Daoy (cell line): Measurements from ENCODE around the gene COA5. TPM values are rescaled to one million over a fixed set of nuclear protein-coding genes. Genes with fewer than 3 reads are reported as not detected.
A peak's percentile ranks its signal among the peaks of the same experiment; 100 is the strongest.

Experiments
- DNase-seq: peaks from one replicate; pipeline ENCODE4 v3.0.0-alpha.2; 2015; ENCODE audit warnings: low read depth
- total RNA-seq: library from RNA; depleted of rRNA; stranded (reverse); fragments of >200 nt; shearing (Covaris generic); gene quantifications from 2 replicates; pipeline ENCODE4 v1.2.3, GENCODE V29; 2014

COA5 gene
- total RNA-seq, 1 experiment from 2014 or later, result 26.1 TPM

DNA sequence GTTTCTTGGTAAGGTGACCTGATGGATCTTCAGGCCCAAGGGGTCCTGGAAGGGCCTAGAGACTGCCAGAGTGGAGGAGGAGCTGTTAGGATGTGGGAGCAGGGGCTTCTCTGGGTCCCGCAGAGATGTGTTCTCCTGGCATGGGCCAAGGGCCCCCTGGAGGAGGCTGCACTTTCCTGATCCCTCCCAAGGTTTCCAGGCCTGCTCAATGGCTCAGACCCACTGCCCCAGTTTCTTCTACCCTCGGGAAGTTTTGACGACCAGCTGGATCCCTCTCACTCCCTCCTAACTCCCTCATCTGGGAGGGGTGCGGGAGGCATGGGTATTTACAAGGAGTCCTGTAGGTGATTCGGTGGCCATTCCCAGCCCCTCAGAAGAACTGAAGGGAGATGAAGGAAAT is 36.1 kb downstream of the COA5 start:
- DNase-seq, result no peak

DNA sequence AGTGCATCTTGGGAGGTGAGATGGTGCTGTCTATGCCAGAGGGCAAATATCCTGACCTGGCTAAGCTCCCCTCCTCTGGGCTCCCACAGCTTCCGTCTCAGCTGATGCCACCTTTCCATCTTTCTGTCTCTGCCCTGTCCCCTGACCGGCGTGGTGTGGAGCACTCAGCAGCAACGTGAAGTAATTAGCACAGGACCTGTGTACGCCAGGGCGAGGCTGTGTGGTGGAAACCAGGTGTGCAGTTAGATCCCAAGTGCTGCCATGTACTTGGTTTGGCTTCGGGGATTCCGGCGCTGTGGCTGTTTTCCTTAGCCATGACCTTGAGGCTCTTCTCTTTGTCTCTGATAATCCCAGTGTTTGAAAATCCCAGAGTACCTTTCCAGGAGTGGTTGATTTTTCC is 36.5 kb downstream of the COA5 start:
- no peak for DNase-seq

DNA sequence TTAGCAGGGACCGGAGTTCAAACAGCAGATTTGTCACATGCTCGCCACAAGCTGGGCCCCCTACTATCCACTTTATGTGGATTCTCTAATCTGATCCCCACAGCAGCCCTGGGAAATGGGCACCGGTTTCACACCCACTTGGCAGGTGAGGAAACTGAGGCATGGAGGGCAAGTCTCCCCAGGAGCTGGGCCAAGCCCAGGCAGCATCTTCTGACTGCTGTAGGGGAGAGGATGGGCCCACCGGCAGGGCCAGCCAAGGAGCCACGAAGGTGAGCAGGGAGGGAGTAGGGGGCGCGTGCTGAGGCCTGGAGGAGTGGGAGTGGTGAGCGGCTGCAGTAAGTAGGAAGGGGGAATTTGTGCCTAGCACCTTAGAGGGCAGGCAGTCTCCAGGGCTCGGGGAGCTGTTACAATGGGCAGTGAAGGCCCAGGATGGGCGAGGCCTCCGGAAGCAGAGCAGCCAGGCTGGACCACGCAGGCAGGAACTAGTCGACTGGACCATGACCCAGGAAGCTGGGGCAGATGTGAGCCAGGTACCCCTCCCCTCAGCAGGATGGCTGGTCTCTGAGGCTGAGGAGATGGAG is 37.1 kb downstream of the COA5 start:
- DNase-seq, result no peak

DNA sequence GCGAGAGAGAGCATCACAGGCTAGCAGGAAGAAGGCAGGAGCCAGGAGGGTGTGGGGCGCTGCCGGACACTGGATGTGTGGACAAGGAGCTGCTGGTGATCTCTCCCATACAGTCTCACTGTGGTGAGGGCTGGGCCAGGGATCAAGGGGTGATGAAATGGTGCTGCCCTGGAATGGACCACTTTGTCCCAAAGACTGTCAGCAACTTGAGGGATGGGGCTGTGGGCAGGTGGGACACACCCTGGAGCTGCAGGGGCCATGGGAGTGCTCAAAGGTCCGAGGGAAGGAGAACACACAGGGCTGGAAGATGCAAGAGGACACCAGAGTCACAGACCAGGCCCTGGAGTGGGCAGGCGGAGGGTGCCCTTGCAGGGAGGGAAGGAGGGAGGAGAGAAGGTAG is 38.0 kb downstream of the COA5 start:
- DNase-seq, result no peak

DNA sequence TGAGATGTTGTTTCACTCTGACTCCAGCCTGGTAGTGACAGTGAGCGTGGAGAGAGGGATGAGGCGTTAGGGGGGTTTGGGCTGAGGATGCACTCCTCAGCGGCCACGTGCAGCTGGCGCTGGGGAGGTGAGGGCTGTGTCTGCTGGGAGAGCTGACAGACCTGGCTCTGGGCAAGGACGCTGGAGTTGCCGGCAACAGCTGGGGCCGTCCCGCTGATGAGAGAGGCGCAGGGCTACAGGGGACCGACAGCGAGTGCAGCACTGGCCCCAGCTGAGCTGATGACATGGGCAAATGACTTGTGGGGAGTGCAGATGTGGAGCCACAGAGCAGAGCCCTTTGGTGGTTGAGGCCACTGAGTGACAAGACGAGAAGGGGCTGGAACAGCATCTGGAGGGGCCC is 38.4 kb downstream of the COA5 start:
- DNase-seq, result no peak

DNA sequence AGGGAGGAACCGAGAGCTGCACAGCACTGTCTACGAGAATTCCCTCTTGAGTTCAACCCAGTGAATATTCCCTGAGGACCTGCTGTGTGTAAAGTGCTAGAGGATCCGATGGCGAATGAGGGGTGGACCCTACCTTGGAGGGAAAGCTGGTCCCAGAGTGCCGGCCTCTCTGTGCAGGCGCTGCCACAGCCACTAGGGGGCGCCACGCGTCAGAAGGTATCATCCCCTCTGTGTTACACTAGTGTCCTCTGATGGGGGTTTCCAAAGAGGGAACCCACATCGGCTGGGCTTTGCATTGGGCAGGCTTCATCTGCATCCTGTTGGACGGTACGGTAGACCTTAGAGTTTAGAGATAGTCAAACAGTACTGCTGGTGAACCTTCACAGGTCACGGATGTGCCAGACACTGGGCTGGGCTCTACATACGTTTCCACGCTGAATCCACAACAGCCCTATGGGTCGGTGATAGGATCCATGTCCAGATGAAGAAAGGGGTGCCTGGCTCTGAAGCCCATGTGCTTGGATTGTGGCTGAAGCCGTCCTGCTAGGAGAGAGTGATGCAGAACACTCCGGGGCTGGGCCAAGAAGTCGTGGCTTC is 39.0 kb downstream of the COA5 start:
- peak; percentile 34 for DNase-seq

DNA sequence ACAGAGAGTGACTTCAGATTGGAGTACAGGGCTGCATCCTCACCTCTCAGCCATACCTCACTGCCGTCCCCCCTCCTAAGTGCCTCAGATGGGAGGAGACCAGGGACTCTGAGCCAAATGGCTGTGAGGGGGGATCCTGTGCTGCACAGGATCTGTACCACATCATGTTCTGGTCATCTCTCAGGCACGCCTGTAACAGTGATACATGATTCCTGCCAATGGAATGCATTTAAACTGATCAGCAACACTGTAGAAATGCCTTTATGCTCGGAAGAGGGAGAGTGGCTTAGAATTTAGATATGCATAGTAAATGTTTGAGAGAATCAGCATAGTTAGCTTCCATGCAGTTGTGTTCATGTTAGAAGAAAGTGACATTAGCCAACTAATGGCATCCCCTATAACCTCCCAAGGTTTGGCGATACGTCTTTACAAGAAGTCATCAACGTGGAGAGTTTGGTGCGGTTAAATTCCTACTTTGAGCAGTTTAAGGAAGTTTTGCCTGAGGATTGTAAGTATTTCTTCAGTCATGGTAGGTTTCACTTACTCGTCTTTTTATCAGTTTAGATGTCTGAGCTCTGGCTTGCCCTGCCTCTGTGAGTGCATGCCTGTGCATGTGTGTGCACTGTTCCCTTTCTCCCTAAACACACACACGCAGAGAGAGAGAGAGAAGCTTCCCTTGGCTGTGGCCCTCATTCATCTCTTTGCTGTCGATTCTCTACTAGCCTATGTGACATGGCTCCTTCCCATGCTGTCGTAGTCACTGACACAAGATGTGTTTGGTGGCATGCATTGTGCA is 40.0 kb downstream of the COA5 start:
- no peak for DNase-seq

DNA sequence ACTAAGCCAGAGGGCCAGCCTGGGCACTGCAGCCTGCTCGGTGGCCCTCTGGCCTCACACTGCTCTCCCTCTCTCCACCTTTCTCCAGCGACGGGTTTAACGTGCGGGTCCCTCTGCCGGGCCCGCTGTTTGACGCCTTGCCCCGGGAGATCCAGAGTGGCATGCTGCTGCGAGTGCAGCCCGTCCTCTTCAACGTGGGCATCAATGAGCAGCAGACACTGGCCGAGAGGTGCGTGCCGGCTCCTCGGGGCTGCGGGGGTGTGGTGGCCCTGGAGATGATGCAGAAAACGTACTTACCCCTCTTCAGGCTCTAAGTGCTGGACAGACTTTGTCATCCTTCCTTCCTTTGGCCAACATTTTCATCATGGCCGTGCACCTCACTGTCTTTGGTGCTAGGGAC is 42.4 kb downstream of the COA5 start:
- no peak for DNase-seq

DNA sequence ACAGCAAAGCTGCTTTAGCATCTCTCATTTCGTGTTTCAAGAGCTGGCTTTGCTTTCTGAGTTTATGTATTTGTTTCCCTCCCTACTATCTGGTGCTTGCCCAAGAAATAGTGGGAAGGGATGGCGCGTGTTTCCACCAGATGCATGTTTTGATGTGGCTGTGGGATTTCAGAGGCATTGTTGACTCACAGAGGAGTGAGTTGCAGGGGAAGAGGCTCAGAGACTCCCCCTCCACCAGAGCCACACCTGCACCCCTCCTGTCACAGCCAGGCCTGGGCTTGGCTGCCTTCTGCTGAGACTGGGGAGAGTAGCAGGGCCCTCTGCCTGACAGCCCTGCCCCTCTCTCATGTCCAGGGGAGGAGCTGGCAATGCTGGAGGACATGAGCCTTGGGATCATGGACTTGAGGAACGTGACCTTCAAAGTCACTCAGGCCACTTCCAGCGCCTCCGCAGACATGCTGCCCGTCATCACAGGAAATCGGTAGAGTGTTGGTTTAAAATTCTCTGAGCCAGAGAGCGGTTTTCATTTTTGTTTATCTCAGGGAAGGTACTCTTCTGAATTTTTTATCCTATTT is 42.9 kb downstream of the COA5 start:
- DNase-seq, result no peak

DNA sequence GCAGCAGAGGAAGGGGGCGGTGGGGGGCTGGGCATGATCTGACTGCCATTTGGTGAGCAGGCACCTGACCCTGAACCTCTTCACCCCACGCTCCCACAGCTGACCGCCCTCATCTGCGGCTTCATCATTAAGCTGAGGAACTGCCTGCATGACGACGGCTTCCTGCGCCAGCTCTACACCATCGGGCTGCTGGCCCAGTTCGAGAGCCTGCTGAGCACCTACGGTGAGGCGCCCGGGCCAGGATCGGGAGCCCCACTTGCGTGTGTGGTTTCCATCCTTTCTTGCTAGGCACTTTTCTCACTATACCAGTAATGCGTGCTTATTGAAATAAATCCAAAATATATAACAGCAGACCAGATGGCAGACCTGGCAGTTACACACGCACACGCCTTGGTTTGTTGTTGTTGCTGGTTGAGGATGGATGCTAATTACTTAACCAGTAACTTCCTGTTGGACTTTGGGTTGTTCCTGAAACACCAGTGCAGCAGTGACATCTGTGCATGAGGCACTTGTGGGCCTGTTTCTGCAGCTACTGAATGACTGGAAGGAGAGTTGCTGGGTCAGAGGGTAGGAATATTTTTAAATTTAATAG is 43.7 kb downstream of the COA5 start:
- DNase-seq, result no peak

DNA sequence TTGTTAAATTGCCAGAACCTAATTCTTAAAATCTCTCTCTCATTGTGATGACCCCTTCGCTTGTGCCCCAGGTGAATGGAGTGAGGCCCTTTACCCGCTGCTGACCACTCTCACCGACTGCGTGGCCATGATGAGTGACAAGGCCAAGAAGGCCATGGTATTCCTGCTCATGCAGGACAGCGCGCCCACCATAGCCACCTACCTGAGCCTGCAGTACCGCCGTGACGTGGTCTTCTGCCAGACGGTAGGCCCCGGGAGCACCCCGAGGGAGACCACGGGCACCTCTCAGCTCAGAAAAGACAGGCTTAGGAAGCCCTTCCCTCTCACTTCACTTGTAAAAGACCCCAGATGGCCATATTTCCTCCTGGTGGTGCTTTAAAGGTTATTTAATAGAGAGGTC is 44.9 kb downstream of the COA5 start:
- DNase-seq, result no peak

DNA sequence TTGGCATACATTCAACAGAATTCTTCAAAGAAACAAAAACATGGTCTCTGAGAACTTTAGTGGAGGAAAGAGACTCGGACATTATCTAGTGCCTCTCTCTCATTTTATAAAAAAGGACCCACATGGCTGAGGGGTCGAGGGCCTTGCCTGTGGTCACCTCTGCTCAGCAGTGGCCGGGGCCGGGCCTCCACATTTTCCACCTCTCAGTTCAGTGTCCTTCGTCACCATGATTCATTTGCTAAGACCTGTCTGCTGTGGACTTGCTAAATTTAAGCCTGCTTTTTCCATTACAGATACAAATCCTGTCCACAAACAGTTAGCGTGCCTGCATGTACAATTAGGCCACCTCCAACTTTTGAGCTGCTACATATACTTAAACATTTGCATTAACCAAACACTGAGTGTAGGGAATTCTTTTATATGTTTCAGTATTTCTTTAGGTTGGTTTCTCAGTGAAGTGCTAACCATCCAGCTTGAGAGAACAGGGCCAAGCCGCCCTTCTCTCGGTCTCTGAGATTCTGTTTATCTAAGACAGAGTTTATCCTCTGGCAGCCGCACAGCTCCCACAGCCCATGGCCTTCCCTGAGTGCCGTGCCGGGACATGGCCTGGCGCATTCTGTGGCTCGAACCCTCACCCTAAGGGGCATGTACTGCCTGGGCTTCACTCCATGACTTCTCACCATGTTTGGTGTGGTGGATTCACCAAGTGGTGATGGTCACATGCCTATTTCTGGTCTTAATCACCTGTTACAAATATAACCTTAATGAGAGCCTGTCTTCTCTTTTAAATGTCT is 46.2 kb downstream of the COA5 start:
- DNase-seq, result no peak

DNA sequence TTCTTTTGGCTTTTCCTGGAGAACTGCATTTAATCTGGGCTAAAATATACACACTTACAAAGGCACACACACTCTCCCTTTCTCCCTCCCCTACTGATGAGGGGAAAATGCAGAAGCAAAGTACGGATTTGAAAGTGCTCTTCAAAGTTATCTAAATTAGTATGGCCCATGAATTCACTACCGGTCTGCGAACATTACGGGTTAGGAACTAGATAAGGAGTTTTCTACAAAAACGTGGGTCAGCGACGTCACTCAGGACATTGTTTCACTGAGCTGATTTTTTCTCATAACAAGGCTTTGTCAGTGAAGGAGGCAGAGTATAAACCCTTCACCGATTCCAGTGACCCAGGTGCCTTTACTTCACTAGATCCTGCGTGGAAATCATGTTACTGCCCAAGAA is 47.3 kb downstream of the COA5 start:
- DNase-seq, result no peak

DNA sequence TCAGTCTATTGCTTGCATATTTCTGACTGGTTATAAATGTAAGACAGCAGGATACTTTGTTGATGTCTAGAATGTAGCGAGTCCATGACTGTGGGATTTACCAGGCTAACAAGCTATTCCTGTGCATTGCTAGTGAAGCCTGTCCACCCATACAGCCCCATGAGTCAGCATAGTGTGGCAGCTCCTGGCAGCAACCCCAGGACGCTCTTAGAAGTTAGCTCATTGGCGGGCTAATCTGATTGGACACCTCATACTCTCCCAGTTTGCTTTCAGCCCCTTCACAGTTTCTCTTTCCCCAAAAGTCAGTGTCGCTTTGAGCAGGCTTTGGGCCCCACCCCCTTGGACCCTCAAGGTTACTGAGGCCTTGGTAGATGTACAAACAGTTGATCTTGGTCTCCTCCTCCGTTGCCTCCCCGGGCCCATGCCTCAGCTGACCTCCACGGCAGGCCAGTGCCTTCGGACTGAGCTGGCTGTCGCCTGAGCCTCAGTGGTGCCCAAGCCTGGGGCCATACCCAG is 48.0 kb downstream of the COA5 start:
- DNase-seq, result peak; percentile 88

DNA sequence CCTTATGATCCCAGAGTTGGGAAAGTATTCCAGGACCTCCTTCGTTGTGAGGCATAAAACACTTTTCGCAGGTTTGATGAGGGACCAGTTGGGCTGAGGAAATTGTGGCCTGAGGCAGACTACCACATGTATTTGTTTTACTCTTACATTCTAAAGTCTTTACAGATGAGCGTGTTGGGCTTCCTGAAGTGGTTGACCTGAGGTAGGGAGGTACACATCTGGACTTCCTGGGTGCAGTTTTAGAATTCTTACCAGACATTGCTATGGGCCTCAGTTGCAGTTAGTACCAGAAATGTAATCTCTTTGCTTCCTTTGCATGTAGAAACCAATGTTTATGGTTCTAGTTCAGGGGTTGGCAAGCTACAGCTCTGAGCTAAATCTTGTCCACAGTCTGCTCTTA is 48.7 kb downstream of the COA5 start:
- no peak for DNase-seq

DNA sequence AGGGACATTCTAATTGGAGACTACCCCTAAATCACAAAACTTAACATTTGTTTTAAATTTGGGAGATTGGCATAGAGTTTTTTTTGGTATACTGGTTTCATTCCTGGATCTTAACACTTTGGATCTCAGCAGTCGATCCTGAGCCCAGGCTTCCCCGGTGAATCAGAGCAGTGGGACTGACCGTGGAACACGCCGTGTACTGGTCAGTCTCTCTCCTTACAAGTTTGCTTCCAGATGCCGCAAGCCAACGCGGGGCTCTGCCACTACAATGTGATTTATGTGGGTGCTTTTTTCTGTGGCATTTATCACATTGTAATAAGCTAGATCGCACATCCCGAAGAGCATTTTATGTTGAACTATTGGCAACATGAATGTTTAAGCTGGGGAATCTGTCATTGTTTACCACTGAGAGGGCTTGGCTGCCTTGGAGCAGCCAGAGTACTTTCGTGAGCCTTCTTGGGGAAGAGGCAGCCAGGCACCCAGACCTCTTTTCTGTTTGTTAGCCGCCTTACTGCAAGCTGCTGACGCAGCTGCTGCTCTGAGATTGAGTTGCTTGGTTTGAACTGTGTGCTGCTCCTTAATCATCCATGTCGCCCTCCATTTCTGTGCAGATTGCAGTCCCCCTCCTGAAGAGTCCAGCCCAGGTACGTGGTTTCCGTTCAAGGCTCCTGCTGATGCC is 49.3 kb downstream of the COA5 start:
- no peak for DNase-seq

DNA sequence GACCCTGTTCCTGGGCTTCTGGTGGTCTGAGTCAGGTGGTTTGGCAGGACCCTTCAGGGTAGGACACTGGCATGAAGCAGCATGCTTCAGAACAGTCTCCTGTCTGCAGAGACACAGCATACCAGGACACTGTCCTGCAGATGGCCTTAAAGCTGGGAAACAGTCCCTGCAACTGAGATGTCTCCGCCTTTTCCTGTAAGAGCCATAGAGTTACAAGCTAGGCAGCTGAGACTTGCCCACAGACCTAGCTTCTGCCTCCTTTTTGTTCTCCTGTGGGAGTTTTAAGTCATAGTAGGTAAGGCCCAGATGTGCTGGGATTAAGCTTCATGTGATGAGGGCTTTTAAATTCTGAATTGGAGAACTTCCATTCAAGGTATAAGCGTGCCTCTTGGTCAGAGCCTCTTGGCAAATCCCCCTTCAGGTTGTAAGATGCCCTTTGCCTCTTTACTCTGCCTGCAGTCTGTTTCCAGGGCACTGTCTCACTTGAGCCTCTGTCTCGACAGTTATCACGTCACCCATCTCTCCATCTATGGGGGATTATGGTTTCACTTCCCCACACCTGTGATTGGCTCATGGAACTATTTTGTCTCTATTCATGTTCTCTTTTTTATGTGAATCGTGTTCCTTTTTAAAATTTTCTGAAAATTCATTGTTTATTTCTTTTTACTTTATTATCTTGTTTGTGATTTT is 51.8 kb downstream of the COA5 start:
- DNase-seq, result no peak

DNA sequence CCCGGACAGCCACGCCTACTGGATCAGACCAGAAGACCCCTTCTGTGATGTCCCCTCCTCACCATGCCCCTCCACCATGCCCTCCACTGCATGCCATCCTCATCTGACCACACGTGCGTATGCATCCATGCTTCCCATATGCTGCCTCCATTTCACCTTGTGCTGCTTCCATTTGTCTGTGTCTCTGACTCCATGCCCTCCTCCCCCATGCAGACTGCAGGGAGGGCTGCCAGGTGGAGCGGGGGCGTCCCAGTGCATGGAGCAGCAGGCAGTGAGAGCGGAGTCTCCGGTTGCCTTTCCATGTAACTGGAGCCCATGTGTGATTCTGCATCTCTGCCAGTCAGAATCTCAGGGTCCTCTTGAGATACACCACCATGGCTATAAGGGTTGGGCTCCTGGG is 52.6 kb downstream of the COA5 start:
- no peak for DNase-seq

DNA sequence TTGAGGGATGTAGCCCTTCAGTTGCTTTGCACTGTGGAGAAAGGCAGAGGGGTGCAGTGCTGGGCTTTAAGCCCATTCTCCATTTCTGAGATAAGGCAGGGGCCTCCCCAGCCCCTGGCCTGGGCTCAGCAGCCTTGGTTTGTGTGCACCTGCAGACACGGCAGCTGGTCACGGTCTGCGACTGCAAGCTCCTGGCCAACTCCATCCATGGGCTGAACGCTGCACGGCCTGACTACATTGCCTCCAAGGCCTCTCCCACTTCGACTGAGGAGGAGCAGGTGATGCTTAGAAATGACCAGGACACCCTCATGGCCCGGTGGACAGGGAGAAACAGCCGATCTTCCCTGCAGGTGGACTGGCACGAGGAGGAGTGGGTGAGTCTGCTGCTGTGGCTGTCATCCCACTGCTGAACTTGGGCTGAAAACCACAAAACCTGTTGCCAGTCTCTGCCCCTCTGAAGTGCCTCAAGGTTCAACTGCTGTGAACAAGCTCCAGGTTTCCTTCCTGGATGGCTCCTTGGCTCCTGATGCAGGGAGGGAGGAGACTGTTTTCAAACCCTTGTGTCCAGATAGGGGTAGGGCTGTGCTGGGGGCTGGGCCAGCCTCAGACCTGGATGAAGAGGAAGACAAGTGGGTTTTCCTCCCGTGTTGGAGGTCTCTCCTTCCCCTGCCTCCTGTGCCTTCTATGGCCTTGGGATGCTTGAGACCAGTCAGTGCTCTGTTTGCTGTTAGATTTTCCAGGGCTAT is 54.0 kb downstream of the COA5 start:
- no peak for DNase-seq
